ENCODE measurements around the gene CHST1. TPM values are rescaled to one million over a fixed set of nuclear protein-coding genes. Genes with fewer than 3 reads are reported as not detected.

Gene CHST1
- total RNA-seq, 1 donor, result 0.09 TPM

GRCh38 chr11:45702511-45702910, 37.1 kb upstream of the CHST1 start:
- DNase-seq (ENCODE audit: low read depth), result no peak
- no peak overlapping the region for H3K4me3 ChIP-seq (ENCODE audit: low read depth, low read length)
- no peak for TF ChIP-seq CTCF (IDR thresholded peaks at IDR 0.05; ENCODE audit: insufficient read depth, low read length)

GRCh38 chr11:45698777-45699497, 33.5 kb upstream of the CHST1 start:
- TF ChIP-seq CTCF (IDR thresholded peaks at IDR 0.05; ENCODE audit: insufficient read depth, low read length), result no peak
- no peak for DNase-seq (ENCODE audit: low read depth)

GRCh38 chr11:45692808-45693453, 27.5 kb upstream of the CHST1 start:
- no peak for TF ChIP-seq CTCF (IDR thresholded peaks at IDR 0.05; ENCODE audit: insufficient read depth, low read length)
- H3K4me3 ChIP-seq (ENCODE audit: low read depth, low read length), result no peak overlapping the region
- DNase-seq (ENCODE audit: low read depth), result no peak

More at GRCh38 chr11:45698777-45699497, 33.5 kb upstream of the CHST1 start:
- H3K4me3 ChIP-seq (ENCODE audit: low read depth, low read length), result no peak overlapping the region

GRCh38 chr11:45688472-45689033, 23.1 kb upstream of the CHST1 start:
- no peak for DNase-seq (ENCODE audit: low read depth)
- no peak overlapping the region for H3K4me3 ChIP-seq (ENCODE audit: low read depth, low read length)
- no peak for TF ChIP-seq CTCF (IDR thresholded peaks at IDR 0.05; ENCODE audit: insufficient read depth, low read length)

GRCh38 chr11:45687836-45688235, 22.4 kb upstream of the CHST1 start:
- no peak for TF ChIP-seq CTCF (IDR thresholded peaks at IDR 0.05; ENCODE audit: insufficient read depth, low read length)
- H3K4me3 ChIP-seq (ENCODE audit: low read depth, low read length), result no peak overlapping the region
- no peak for DNase-seq (ENCODE audit: low read depth)

GRCh38 chr11:45685964-45686537, 20.6 kb upstream of the CHST1 start:
- H3K4me3 ChIP-seq (ENCODE audit: low read depth, low read length), result no peak overlapping the region
- no peak for DNase-seq (ENCODE audit: low read depth)
- TF ChIP-seq CTCF (IDR thresholded peaks at IDR 0.05; ENCODE audit: insufficient read depth, low read length), result no peak
